Gastrocnemius medialis (tissue), 4 donors: ENCODE data around the gene LEPR. TPM values are rescaled to one million over a fixed set of nuclear protein-coding genes. Genes with fewer than 3 reads are reported as not detected.

Source experiments
- ATAC-seq, 2 donors: fragments of 150-250 bp; one replicate each; pipeline ENCODE4 v1.9.1; 2016
- DNase-seq, 2 donors: peaks; one replicate each; pipeline ENCODE4 v3.0.0-alpha.2; 2019
- H3K27ac ChIP-seq, 4 donors: fragments of 200-600 bp; sonication (generic); 1 replicate in 1 of 4; 2 replicates in 3 of 4; pipeline ENCODE4 v1.5.1; 2016 to 2018; ENCODE audit warnings: mild to moderate bottlenecking in 2 of 4, moderate library complexity in 1 of 4
- H3K27me3 ChIP-seq, 3 donors: fragments of 200-600 bp; sonication (generic) in 2 of 3; 1 replicate in 1 of 3; 2 replicates in 2 of 3; pipeline versions ENCODE4 v1.5.1 to v1.6.0; 2016 to 2019; ENCODE audit warnings: mild to moderate bottlenecking in 1 of 3, moderate library complexity in 1 of 3
- H3K36me3 ChIP-seq, 2 donors: fragments of 200-600 bp; sonication (generic) in 1 of 2; one replicate each; pipeline ENCODE4 v1.5.1; 2017 to 2018
- H3K4me1 ChIP-seq, 2 donors: fragments of 200-600 bp; sonication (generic) in 1 of 2; one replicate each; pipeline ENCODE4 v1.5.1; 2016 to 2017; ENCODE audit warnings: mild to moderate bottlenecking in 2 of 2
- H3K4me3 ChIP-seq, 4 donors: fragments of 200-600 bp; sonication (generic) in 3 of 4; 1 replicate in 1 of 4; 2 replicates in 3 of 4; pipeline ENCODE4 v1.5.1; 2016 to 2019; ENCODE audit warnings: mild to moderate bottlenecking in 2 of 4
- H3K9me3 ChIP-seq, 3 donors: fragments of 200-600 bp; sonication (generic) in 2 of 3; 1 replicate in 1 of 3; 2 replicates in 2 of 3; pipeline ENCODE4 v1.5.1; 2016 to 2019
- CTCF ChIP-seq, 5 experiments: fragments of 450-650 bp in 3 of 5; fragments of 200-600 bp in 2 of 5; sonication (generic) in 2 of 5; IDR thresholded peaks in 4 of 5; conservative IDR thresholded peaks in 1 of 5; 1 replicate in 4 of 5; 2 replicates in 1 of 5; pipeline ENCODE4 v1.5.1; 2016 to 2019; ENCODE audit warnings: antibody characterized with exemption in 5 of 5, mild to moderate bottlenecking in 3 of 5, moderate library complexity in 3 of 5
- POLR2A ChIP-seq, 2 donors: fragments of 450-650 bp; IDR thresholded peaks; one replicate each; pipeline ENCODE4 v1.6.1; 2017; ENCODE audit warnings: antibody characterized with exemption in 2 of 2, mild to moderate bottlenecking in 2 of 2, moderate library complexity in 2 of 2
- in situ Hi-C, 4 donors: fragments of 200-750 bp; cut with MboI; loops; one replicate each; pipeline versions ENCODE4 v1.15.0 to v1.8.0; 2017; ENCODE audit warnings: low sequenced_read_pairs in 4 of 4
- intact Hi-C: fragments of 100-400 bp; cut with DNase I; formaldehyde crosslinking; loops from one replicate; pipeline ENCODE4 v1.15.1; 2023; ENCODE audit warnings: low total_unique reads
- total RNA-seq, 4 donors: library from RNA; depleted of rRNA; stranded (reverse); fragments of >200 nt; gene quantifications; one replicate each; pipeline versions ENCODE4 v1.1.0 to v1.2.3, GENCODE V29; 2016

LEPR gene
- total RNA-seq, 4 donors from 2014 or later, result 4.0 to 7.4 (median 4.2) TPM

DNA sequence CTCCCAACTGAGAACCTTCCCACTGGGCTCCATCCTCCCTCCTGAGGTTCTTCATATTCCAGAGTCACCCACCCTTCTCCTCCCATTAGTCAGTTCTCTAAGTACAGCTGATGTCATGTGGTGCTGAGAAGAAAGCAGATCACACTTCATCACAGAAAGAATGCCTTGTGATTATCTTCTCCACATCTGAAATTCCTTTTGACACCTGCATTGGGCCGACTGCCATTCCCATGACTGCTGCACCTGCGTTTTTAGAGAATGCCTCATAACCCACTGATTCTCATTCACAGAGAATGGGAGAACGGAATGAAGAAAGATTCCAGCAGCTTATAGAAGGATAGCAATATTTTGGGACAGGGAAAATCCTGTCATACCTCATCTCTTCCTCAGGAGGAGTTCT is 14.3 kb downstream of the LEPR start:
- no peak overlapping the region for H3K27ac ChIP-seq
- DNase-seq (no peak), ATAC-seq (no peak)
- H3K4me3 ChIP-seq, result no peak overlapping the region
- intact Hi-C loops, result no loop called here
- peaks cover 0 to 28% of the 10 kb centered on the region in 2 donors for H3K36me3 ChIP-seq
- no peaks in the 10 kb centered on the region for H3K27me3 ChIP-seq
- H3K9me3 ChIP-seq, result no peaks in the 10 kb centered on the region
- no peaks in the 10 kb centered on the region for H3K4me1 ChIP-seq
- TF ChIP-seq CTCF (IDR thresholded peaks at IDR 0.05 in 4 of 5, conservative IDR thresholded peaks at IDR 0.05 in 1 of 5), result no peak
- no peak for TF ChIP-seq POLR2A (IDR thresholded peaks at IDR 0.05)
- in situ Hi-C loops, result loop anchor here in 2 of 4 donors (10.0 to 25.0 kb wide), 2 partner anchors 250 to 253 kb away; no protein-coding TSS in a partner anchor

GRCh38 chr1:65435987-65436386 is 15.5 kb downstream of the LEPR start:
- no peaks in the 10 kb centered on the region for H3K9me3 ChIP-seq
- ATAC-seq (no peak), DNase-seq (no peak)
- no peaks in the 10 kb centered on the region for H3K27me3 ChIP-seq
- TF ChIP-seq CTCF (IDR thresholded peaks at IDR 0.05 in 4 of 5, conservative IDR thresholded peaks at IDR 0.05 in 1 of 5) (no peak), POLR2A (IDR thresholded peaks at IDR 0.05) (no peak)
- no peak overlapping the region for H3K27ac ChIP-seq
- peaks cover 0 to 16% of the 10 kb centered on the region in 2 donors for H3K36me3 ChIP-seq
- H3K4me3 ChIP-seq, result no peak overlapping the region
- no peaks in the 10 kb centered on the region for H3K4me1 ChIP-seq
- intact Hi-C loops, result no loop called here
- in situ Hi-C loops, result loop anchor here in 2 of 4 donors (10.0 to 25.0 kb wide), 2 partner anchors 249 to 251 kb away; no protein-coding TSS in a partner anchor

DNA sequence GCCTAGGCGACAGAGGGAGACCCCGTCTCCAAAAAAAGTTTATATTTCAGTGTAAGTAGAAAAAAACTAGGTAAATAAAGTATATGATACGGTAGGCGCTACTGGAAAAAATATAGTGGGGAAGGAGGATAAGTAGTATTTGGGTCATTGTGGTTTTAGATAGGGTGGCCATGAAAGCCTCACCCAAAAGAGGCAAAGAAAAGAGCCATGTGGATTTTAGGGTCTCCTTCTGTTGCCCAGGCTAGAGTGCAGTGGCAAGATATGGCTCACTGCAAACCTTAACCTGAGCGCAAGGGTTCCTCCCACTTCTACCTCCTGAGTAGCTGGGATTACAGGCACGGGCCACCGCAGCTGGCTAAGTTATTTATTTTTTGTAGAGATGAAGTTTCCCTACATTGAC is 17.1 kb downstream of the LEPR start:
- intact Hi-C loops, result no loop called here

DNA sequence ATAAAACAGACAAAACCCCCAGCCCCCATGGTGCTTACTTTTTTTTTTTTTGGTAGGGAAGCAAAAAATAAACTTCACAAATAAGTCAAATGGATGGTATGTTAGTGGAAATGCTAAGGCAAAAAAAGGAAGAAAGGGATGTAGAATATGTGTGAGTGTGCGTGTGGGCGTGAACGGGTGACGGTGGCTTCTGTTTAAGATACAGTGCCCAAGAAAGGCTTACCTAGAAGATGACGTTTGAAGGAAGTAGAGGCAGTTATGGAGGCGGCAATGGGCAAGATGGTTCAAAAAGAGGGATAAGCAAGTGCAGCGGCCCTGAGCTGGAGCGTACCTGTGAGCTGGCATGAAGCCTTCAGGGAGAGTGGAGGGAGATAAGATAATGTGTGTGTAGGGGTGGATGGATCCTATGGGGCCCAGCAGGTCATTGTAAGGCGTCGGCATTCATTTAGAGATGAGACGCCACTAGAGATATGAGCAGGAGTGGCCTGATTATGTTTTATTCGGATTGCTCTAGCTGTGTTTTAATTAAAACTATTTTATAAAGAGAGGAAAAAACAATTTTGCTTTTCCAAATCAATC is 19.9 kb downstream of the LEPR start:
- DNase-seq, result no peak
- no peak for TF ChIP-seq POLR2A (IDR thresholded peaks at IDR 0.05)
- no peak for TF ChIP-seq CTCF (IDR thresholded peaks at IDR 0.05 in 4 of 5, conservative IDR thresholded peaks at IDR 0.05 in 1 of 5)
- in situ Hi-C loops, result loop anchor here in 1 of 4 donors (25.0 kb wide), 1 partner anchor 247 kb away; no protein-coding TSS in a partner anchor
- Histone ChIP-seq H3K4me1 (no peaks in the 10 kb centered on the region), H3K36me3 (no peaks in the 10 kb centered on the region), H3K27me3 (no peaks in the 10 kb centered on the region), H3K4me3 (no peak overlapping the region), H3K9me3 (no peaks in the 10 kb centered on the region), H3K27ac (no peak overlapping the region)
- ATAC-seq, result no peak
- intact Hi-C loops, result no loop called here

More for the DNA sequence above, 17.1 kb downstream of the LEPR start:
- in situ Hi-C loops, result loop anchor here in 2 of 4 donors (10.0 to 25.0 kb wide), 2 partner anchors 247 to 250 kb away; no protein-coding TSS in a partner anchor
- H3K27me3 ChIP-seq, result no peaks in the 10 kb centered on the region
- ATAC-seq (no peak), DNase-seq (no peak)
- H3K36me3 ChIP-seq, result peaks cover 0 to 6% of the 10 kb centered on the region in 2 donors
- H3K27ac ChIP-seq, result no peak overlapping the region
- H3K4me1 ChIP-seq, result no peaks in the 10 kb centered on the region
- no peak overlapping the region for H3K4me3 ChIP-seq
- TF ChIP-seq POLR2A (IDR thresholded peaks at IDR 0.05) (no peak), CTCF (IDR thresholded peaks at IDR 0.05 in 4 of 5, conservative IDR thresholded peaks at IDR 0.05 in 1 of 5) (no peak)
- H3K9me3 ChIP-seq, result no peaks in the 10 kb centered on the region
